Endodermal cell (in vitro differentiated cells): ENCODE data around the gene SUCLG2. TPM values are rescaled to one million over a fixed set of nuclear protein-coding genes. Genes with fewer than 3 reads are reported as not detected.

Source experiments
- DNase-seq: peaks from one replicate; pipeline ENCODE4 v3.0.0-alpha.2; 2017
- H3K27ac ChIP-seq: 2 replicates; pipeline ENCODE4 v1.5.1; 2013; ENCODE audit warnings: mild to moderate bottlenecking, low read depth, low read length, moderate library complexity
- H3K27me3 ChIP-seq: 2 replicates; pipeline ENCODE4 v1.6.1; 2013; ENCODE audit warnings: mild to moderate bottlenecking, low read length, moderate library complexity; ENCODE audit not compliant: insufficient read depth, control insufficient read depth, poor library complexity, severe bottlenecking
- H3K36me3 ChIP-seq: 2 replicates; pipeline ENCODE4 v1.7.0; 2013; ENCODE audit warnings: mild to moderate bottlenecking, low read length, moderate library complexity; ENCODE audit not compliant: control insufficient read depth, insufficient read depth
- H3K4me1 ChIP-seq: one replicate; pipeline ENCODE4 v1.7.0; 2013; ENCODE audit warnings: low read length; ENCODE audit not compliant: control insufficient read depth, insufficient read depth
- H3K4me3 ChIP-seq: 2 replicates; pipeline ENCODE4 v1.5.1; 2013; ENCODE audit warnings: mild to moderate bottlenecking, low read length, moderate library complexity
- H3K9ac ChIP-seq: 2 replicates; pipeline ENCODE4 v1.6.1; 2013; ENCODE audit warnings: mild to moderate bottlenecking, low read length, moderate library complexity; ENCODE audit not compliant: poor library complexity, severe bottlenecking; ENCODE audit errors: extremely low read depth
- H3K9me3 ChIP-seq: 2 replicates; pipeline ENCODE4 v1.6.1; 2013; ENCODE audit warnings: mild to moderate bottlenecking, low read length, moderate library complexity; ENCODE audit not compliant: control insufficient read depth
- H3K27ac Mint-ChIP-seq: 2 replicates; pipeline ENCODE4 v1.8.0; 2020; ENCODE audit warnings: mixed read lengths
- H3K27me3 Mint-ChIP-seq: 2 replicates; pipeline ENCODE4 v1.8.0; 2021; ENCODE audit warnings: mild to moderate bottlenecking, mixed read lengths; ENCODE audit not compliant: insufficient read depth
- H3K36me3 Mint-ChIP-seq: 2 replicates; pipeline ENCODE4 v1.8.0; 2020; ENCODE audit warnings: low read depth, mixed read lengths
- H3K4me1 Mint-ChIP-seq: 2 replicates; pipeline ENCODE4 v1.8.0; 2020; ENCODE audit warnings: mixed read lengths
- H3K4me3 Mint-ChIP-seq: 2 replicates; pipeline ENCODE4 v1.8.0; 2020; ENCODE audit warnings: mild to moderate bottlenecking, moderate library complexity, mixed read lengths
- H3K9me3 Mint-ChIP-seq: 2 replicates; pipeline ENCODE4 v1.8.0; 2020; ENCODE audit warnings: mild to moderate bottlenecking, mixed read lengths
- CTCF ChIP-seq: fragments of 200-600 bp; sonication (generic); conservative IDR thresholded peaks from 2 replicates; pipeline ENCODE4 v1.5.0; 2021; ENCODE audit warnings: antibody characterized with exemption, mild to moderate bottlenecking
- WGBS, 2 experiments: methylation state at CpG; one replicate each; pipeline versions ENCODE4 v1.1.5 to v1.1.7; 2013; ENCODE audit warnings: missing lambda C conversion rate in 2 of 2, mixed read lengths in 1 of 2; ENCODE audit not compliant: insufficient coverage in 1 of 2, insufficient read length in 1 of 2; 5-methylcytosine and 5-hydroxymethylcytosine counted together
- total RNA-seq, 2 donors: library from RNA; stranded (reverse); fragmentation: NEBNext Ultra II Directional in 1 of 2; extraction: Animal tissue kit (Norgen Biotek cat#: 25700) in 1 of 2; gene quantifications; 2 replicates in 1 of 2; 3 replicates in 1 of 2; pipeline ENCODE4 v1.2.1, GENCODE V29; 2021

Gene SUCLG2
- total RNA-seq, 2 donors from 2014 or later = 42.4 to 57.3 TPM

- peaks cover 5% of the 10 kb centered on the region for H3K36me3 Mint-ChIP-seq
- peaks cover 11% of the 10 kb centered on the region for H3K4me1 Mint-ChIP-seq
- no peak for DNase-seq
- H3K27ac Mint-ChIP-seq = no peak overlapping the region
- Histone ChIP-seq H3K27me3 (no peaks in the 10 kb centered on the region), H3K4me3 (no peak overlapping the region), H3K27ac (no peak overlapping the region), H3K9ac (no peak overlapping the region), H3K36me3 (no peaks in the 10 kb centered on the region), H3K4me1 (no peaks in the 10 kb centered on the region), H3K9me3 (no peaks in the 10 kb centered on the region)
- TF ChIP-seq CTCF = no peak
- no peaks in the 10 kb centered on the region for H3K27me3 Mint-ChIP-seq
- no peaks in the 10 kb centered on the region for H3K9me3 Mint-ChIP-seq
- 94 to 100% methylated on average over 3 of the region's 3 CpGs for WGBS, 2 experiments
- no peak overlapping the region for H3K4me3 Mint-ChIP-seq
These were observed 170.3 kb downstream of the SUCLG2 start for GRCh38 chr3:67484085-67484484.

- no peak for TF ChIP-seq CTCF
- Mint-ChIP-seq H3K4me3 (no peak overlapping the region), H3K9me3 (peaks cover 9% of the 10 kb centered on the region), H3K4me1 (peaks cover 11% of the 10 kb centered on the region), H3K27ac (no peak overlapping the region), H3K36me3 (peaks cover 17% of the 10 kb centered on the region), H3K27me3 (no peaks in the 10 kb centered on the region)
- Histone ChIP-seq H3K27me3 (no peaks in the 10 kb centered on the region), H3K9ac (no peak overlapping the region), H3K4me3 (no peak overlapping the region), H3K36me3 (no peaks in the 10 kb centered on the region), H3K4me1 (no peaks in the 10 kb centered on the region), H3K9me3 (peaks cover 11% of the 10 kb centered on the region), H3K27ac (no peak overlapping the region)
- whole genome bisulfite sequencing, 2 experiments = 94 to 97% methylated on average over 4 of the region's 4 CpGs
- DNase-seq = no peak
These were observed 173.3 kb downstream of the SUCLG2 start for GRCh38 chr3:67481126-67481525.

- Mint-ChIP-seq H3K4me1 (peaks cover 11% of the 10 kb centered on the region), H3K36me3 (peaks cover 15% of the 10 kb centered on the region), H3K9me3 (peaks cover 9% of the 10 kb centered on the region), H3K27ac (no peak overlapping the region), H3K4me3 (no peak overlapping the region), H3K27me3 (no peaks in the 10 kb centered on the region)
- no peak for DNase-seq
- WGBS, 2 experiments = 91 to 97% methylated on average over 3 to 7 of the region's 7 CpGs
- Histone ChIP-seq H3K4me1 (no peaks in the 10 kb centered on the region), H3K4me3 (no peak overlapping the region), H3K9me3 (peaks cover 11% of the 10 kb centered on the region), H3K9ac (no peak overlapping the region), H3K27me3 (no peaks in the 10 kb centered on the region), H3K36me3 (no peaks in the 10 kb centered on the region), H3K27ac (no peak overlapping the region)
- TF ChIP-seq CTCF = no peak
These were observed 176.0 kb downstream of the SUCLG2 start for GRCh38 chr3:67478423-67478822.
